Endometrial microvascular endothelial cells (primary cell): ENCODE data around the gene ODF2. TPM values are rescaled to one million over a fixed set of nuclear protein-coding genes. Genes with fewer than 3 reads are reported as not detected.
"Not testable (repeated sequence)": the region's sequence is repeated elsewhere in the genome, so short reads cannot be mapped to it uniquely, and the experiment has no call there.

Experiments used
- in situ Hi-C: cut with HindIII; loops from 2 replicates; pipeline ENCODE4 v1.10.0; 2017; ENCODE audit warnings: low sequenced_read_pairs, low pct_unique_long_range_greater_than_20kb; ENCODE audit errors: inconsistent ontology term
- total RNA-seq: library from RNA; depleted of rRNA; stranded (reverse); fragments of >200 nt; gene quantifications from one replicate; pipeline ENCODE4 v1.2.3, GENCODE V29; 2015; ENCODE audit errors: inconsistent ontology term

ODF2 gene
- total RNA-seq, 1 donor from 2014 or later = 29.0 TPM

- in situ Hi-C loops = not testable (repeated sequence)
Observed at GRCh38 chr9:128422022-128422782, 33.6 kb upstream of the ODF2 start.

GRCh38 chr9:128422783-128423150, 33.0 kb upstream of the ODF2 start:
- in situ Hi-C loops = no loop called here

- in situ Hi-C loops = not testable (repeated sequence)
Observed at GRCh38 chr9:128423356-128423755, 32.5 kb upstream of the ODF2 start.

- in situ Hi-C loops = no loop called here
Observed at GRCh38 chr9:128424268-128424780, 31.5 kb upstream of the ODF2 start.

- in situ Hi-C loops = no loop called here
Observed at GRCh38 chr9:128428644-128429512, 26.9 kb upstream of the ODF2 start.

- in situ Hi-C loops = no loop called here
Observed at GRCh38 chr9:128429513-128430086, 26.2 kb upstream of the ODF2 start.

GRCh38 chr9:128431207-128431606, 24.6 kb upstream of the ODF2 start:
- in situ Hi-C loops = no loop called here

- in situ Hi-C loops = no loop called here
Observed at GRCh38 chr9:128434340-128434739, 21.5 kb upstream of the ODF2 start.

GRCh38 chr9:128435611-128436010, 20.2 kb upstream of the ODF2 start:
- in situ Hi-C loops = no loop called here

GRCh38 chr9:128438343-128439109, 17.3 kb upstream of the ODF2 start:
- in situ Hi-C loops = no loop called here

- in situ Hi-C loops = no loop called here
Observed at GRCh38 chr9:128439273-128439672, 16.5 kb upstream of the ODF2 start.

GRCh38 chr9:128442150-128442549, 13.7 kb upstream of the ODF2 start:
- in situ Hi-C loops = no loop called here

GRCh38 chr9:128446505-128446904, 9.3 kb upstream of the ODF2 start:
- in situ Hi-C loops = not testable (repeated sequence)

- in situ Hi-C loops = no loop called here
Observed at GRCh38 chr9:128448746-128449145, 7.1 kb upstream of the ODF2 start.

GRCh38 chr9:128454991-128455390, 815 bp upstream of the ODF2 start:
- in situ Hi-C loops = no loop called here

- in situ Hi-C loops = no loop called here
Observed at GRCh38 chr9:128456613-128457061, 831 bp downstream of the ODF2 start.

- in situ Hi-C loops = no loop called here
Observed at GRCh38 chr9:128457207-128457606, 1.4 kb downstream of the ODF2 start.

- in situ Hi-C loops = no loop called here
Observed at GRCh38 chr9:128459011-128459410, 3.2 kb downstream of the ODF2 start.

GRCh38 chr9:128469070-128469469, 13.3 kb downstream of the ODF2 start:
- in situ Hi-C loops = no loop called here
